SHP77 (cell line): ENCODE results near the gene SVIL.
"Not testable (repeated sequence)": the region's sequence is repeated elsewhere in the genome, so short reads cannot be mapped to it uniquely, and the experiment has no call there.

Experiments
- DNase-seq, 2 experiments: peaks; one replicate each; lab custom pipeline; 2025; lab: John Stamatoyannopoulos, UW

The SVIL gene

GRCh38 chr10:29487032-29487883, 147.5 kb downstream of the SVIL start:
- not testable (repeated sequence) for DNase-seq

- no peak for DNase-seq
These were observed 148.3 kb downstream of the SVIL start for GRCh38 chr10:29486433-29486832.

GRCh38 chr10:29484677-29485076, 150.1 kb downstream of the SVIL start:
- not testable (repeated sequence) for DNase-seq

GRCh38 chr10:29482591-29483431, 152.0 kb downstream of the SVIL start:
- no peak for DNase-seq

- no peak for DNase-seq
These were observed 152.8 kb downstream of the SVIL start for GRCh38 chr10:29481906-29482440.

- DNase-seq: no peak
These were observed 154.5 kb downstream of the SVIL start for GRCh38 chr10:29479981-29480954.

GRCh38 chr10:29479081-29479925, 155.5 kb downstream of the SVIL start:
- peak; percentile 16 to 39 for DNase-seq

GRCh38 chr10:29473406-29474100, 161.2 kb downstream of the SVIL start:
- no peak for DNase-seq

- DNase-seq: no peak
These were observed 161.7 kb downstream of the SVIL start for GRCh38 chr10:29473087-29473356.

GRCh38 chr10:29472301-29473086, 162.3 kb downstream of the SVIL start:
- DNase-seq: no peak

- DNase-seq: no peak
These were observed 163.3 kb downstream of the SVIL start for GRCh38 chr10:29471544-29471859.

GRCh38 chr10:29470843-29471543, 163.8 kb downstream of the SVIL start:
- DNase-seq: no peak

- DNase-seq: no peak
These were observed 164.4 kb downstream of the SVIL start for GRCh38 chr10:29470355-29470705.

GRCh38 chr10:29469481-29470354, 165.1 kb downstream of the SVIL start:
- DNase-seq: no peak

- DNase-seq: no peak
These were observed 169.4 kb downstream of the SVIL start for GRCh38 chr10:29465384-29465783.

- DNase-seq: not testable (repeated sequence)
These were observed 170.1 kb downstream of the SVIL start for GRCh38 chr10:29464671-29465171.

- DNase-seq: no peak
These were observed 173.7 kb downstream of the SVIL start for GRCh38 chr10:29461042-29461441.

GRCh38 chr10:29458190-29458589, 176.6 kb downstream of the SVIL start:
- DNase-seq: not testable (repeated sequence)
